SU-DHL-6 (cell line): ENCODE results near the gene GALNT10.

Experiments used
- H2AFZ ChIP-seq: fragments of 200-600 bp; sonication (generic); 2 replicates; pipeline ENCODE4 v1.6.1; 2014; ENCODE audit warnings: low read depth, mild to moderate bottlenecking, moderate library complexity, mixed read lengths, antibody characterized with exemption, low read length; ENCODE audit not compliant: severe bottlenecking
- H3F3A ChIP-seq: fragments of 200-600 bp; shearing (Covaris generic); 2 replicates; pipeline ENCODE4 v1.6.0; 2016; ENCODE audit warnings: antibody characterized with exemption, mild to moderate bottlenecking; ENCODE audit not compliant: insufficient read depth
- H3K27ac ChIP-seq: fragments of 200-600 bp; sonication (generic); 2 replicates; pipeline ENCODE4 v1.5.1; 2016; ENCODE audit warnings: low read depth, mild to moderate bottlenecking, low read length, moderate library complexity, mixed read lengths
- H3K27me3 ChIP-seq: fragments of 200-600 bp; sonication (generic), shearing (Covaris generic); 2 replicates; pipeline ENCODE4 v1.6.0; 2014; ENCODE audit warnings: mild to moderate bottlenecking, low read length
- H3K36me3 ChIP-seq: fragments of 200-600 bp; sonication (generic); 2 replicates; pipeline ENCODE4 v1.6.1; 2014; ENCODE audit warnings: mild to moderate bottlenecking, low read length, mixed read lengths
- H3K4me2 ChIP-seq: fragments of 300-600, 200-600 bp; shearing (Covaris generic), sonication (generic); 2 replicates; pipeline ENCODE4 v1.6.0; 2014; ENCODE audit warnings: low read length, low read depth, mild to moderate bottlenecking; ENCODE audit not compliant: poor library complexity, severe bottlenecking
- H3K4me3 ChIP-seq: fragments of 200-600 bp; sonication (generic); 2 replicates; pipeline ENCODE4 v1.5.1; 2014; ENCODE audit warnings: antibody characterized with exemption, low read length, mild to moderate bottlenecking, mixed read lengths; ENCODE audit not compliant: insufficient read depth, poor library complexity, severe bottlenecking
- H3K79me2 ChIP-seq: fragments of 200-600 bp; sonication (generic); 2 replicates; pipeline ENCODE4 v1.6.1; 2014; ENCODE audit warnings: mild to moderate bottlenecking, low read length, moderate library complexity; ENCODE audit not compliant: insufficient read depth
- H3K9ac ChIP-seq: fragments of 200-600 bp; sonication (generic); 2 replicates; pipeline ENCODE4 v1.7.0; 2014; ENCODE audit warnings: mild to moderate bottlenecking, low read length
- H3K9me2 ChIP-seq: fragments of 200-600 bp; sonication (generic); replicated peaks from 2 replicates; pipeline ENCODE4 v1.6.1; 2014; ENCODE audit warnings: low read length; ENCODE audit not compliant: insufficient read depth
- H3K9me3 ChIP-seq: fragments of 200-600 bp; sonication (generic); 2 replicates; pipeline ENCODE4 v1.6.1; 2014; ENCODE audit warnings: low read length, mixed read lengths; ENCODE audit not compliant: insufficient read depth
- H4K20me1 ChIP-seq: fragments of 200-600 bp; sonication (generic); 2 replicates; pipeline ENCODE4 v1.6.1; 2014; ENCODE audit warnings: low read depth, mild to moderate bottlenecking, antibody characterized with exemption, low read length, moderate library complexity, mixed read lengths
- CTCF ChIP-seq: fragments of 200-600 bp; sonication (generic); IDR thresholded peaks from one replicate; pipeline ENCODE4 v1.5.1; 2017; ENCODE audit warnings: antibody characterized with exemption, mild to moderate bottlenecking, low read length, moderate library complexity; ENCODE audit not compliant: insufficient read depth, poor library complexity, severe bottlenecking
- EZH2phosphoT487 ChIP-seq: fragments of 200-600 bp; sonication (generic), shearing (Covaris generic); conservative IDR thresholded peaks from 2 replicates; pipeline ENCODE4 v1.6.1; 2018; ENCODE audit warnings: mild to moderate bottlenecking, antibody characterized with exemption, low read length, moderate library complexity, mixed read lengths

The GALNT10 gene

GRCh38 chr5:154365823-154366222 lies 175.3 kb downstream of the GALNT10 start:
- no peak overlapping the region for H3K9ac ChIP-seq
- H3K4me2 ChIP-seq: no peak overlapping the region

GRCh38 chr5:154366353-154366752 lies 175.8 kb downstream of the GALNT10 start:
- Histone ChIP-seq H3K9me3 (no peaks in the 10 kb centered on the region), H2AFZ (no peak overlapping the region), H3F3A (no peaks in the 10 kb centered on the region), H4K20me1 (no peaks in the 10 kb centered on the region), H3K9me2 (no peaks in the 10 kb centered on the region), H3K9ac (no peak overlapping the region), H3K36me3 (no peaks in the 10 kb centered on the region), H3K27ac (no peak overlapping the region), H3K27me3 (no peaks in the 10 kb centered on the region), H3K4me3 (no peak overlapping the region), H3K4me2 (no peak overlapping the region), H3K79me2 (no peaks in the 10 kb centered on the region)
- TF ChIP-seq EZH2phosphoT487: no peak
- no peak for TF ChIP-seq CTCF

More at GRCh38 chr5:154365823-154366222, 175.3 kb downstream of the GALNT10 start:
- Histone ChIP-seq H3F3A (no peaks in the 10 kb centered on the region), H3K9me3 (no peaks in the 10 kb centered on the region), H3K4me3 (no peak overlapping the region), H3K27ac (no peak overlapping the region), H3K36me3 (no peaks in the 10 kb centered on the region), H4K20me1 (no peaks in the 10 kb centered on the region), H2AFZ (no peak overlapping the region), H3K79me2 (no peaks in the 10 kb centered on the region), H3K27me3 (no peaks in the 10 kb centered on the region), H3K9me2 (no peaks in the 10 kb centered on the region)
- TF ChIP-seq CTCF: no peak
- TF ChIP-seq EZH2phosphoT487: no peak

GRCh38 chr5:154367101-154367500 lies 176.6 kb downstream of the GALNT10 start:
- Histone ChIP-seq H3K27ac (no peak overlapping the region), H3K9ac (no peak overlapping the region), H3K4me3 (no peak overlapping the region), H3K79me2 (no peaks in the 10 kb centered on the region), H4K20me1 (no peaks in the 10 kb centered on the region), H2AFZ (no peak overlapping the region), H3K27me3 (no peaks in the 10 kb centered on the region), H3K4me2 (no peak overlapping the region), H3K9me2 (no peaks in the 10 kb centered on the region), H3K36me3 (no peaks in the 10 kb centered on the region), H3K9me3 (no peaks in the 10 kb centered on the region), H3F3A (no peaks in the 10 kb centered on the region)
- TF ChIP-seq CTCF: no peak
- TF ChIP-seq EZH2phosphoT487: no peak
